HG03460 (cell line): ENCODE measurements around the gene VPS54.
"Not testable (repeated sequence)": the region's sequence is repeated elsewhere in the genome, so short reads cannot be mapped to it uniquely, and the experiment has no call there.

Experiments
- ATAC-seq: cut with Tn5 transposase; IDR thresholded peaks from one replicate; pipeline ENCODE4 v1.9.1; 2021; ENCODE audit not compliant: unreplicated experiment

The VPS54 gene

GRCh38 chr2:64023485-64024258 is 4.4 kb upstream of the VPS54 start:
- no peak for ATAC-seq

GRCh38 chr2:64021578-64021977 is 2.4 kb upstream of the VPS54 start:
- no peak for ATAC-seq

- ATAC-seq, result no peak
These were observed 824 bp upstream of the VPS54 start for GRCh38 chr2:64019975-64020528.

- peak; percentile 36 for ATAC-seq
These were observed 536 bp downstream of the VPS54 start for GRCh38 chr2:64018701-64019082.

GRCh38 chr2:64017811-64018700 is 1.2 kb downstream of the VPS54 start:
- ATAC-seq, result no peak

- ATAC-seq, result no peak
These were observed 3.3 kb downstream of the VPS54 start for GRCh38 chr2:64015898-64016297.

- ATAC-seq, result no peak
These were observed 3.8 kb downstream of the VPS54 start for GRCh38 chr2:64015391-64015790.

GRCh38 chr2:64014628-64015027 is 4.6 kb downstream of the VPS54 start:
- no peak for ATAC-seq

- no peak for ATAC-seq
These were observed 6.2 kb downstream of the VPS54 start for GRCh38 chr2:64013053-64013452.

- no peak for ATAC-seq
These were observed 7.1 kb downstream of the VPS54 start for GRCh38 chr2:64012115-64012514.

GRCh38 chr2:64008434-64009009 is 10.7 kb downstream of the VPS54 start:
- ATAC-seq, result no peak

- ATAC-seq, result no peak
These were observed 11.3 kb downstream of the VPS54 start for GRCh38 chr2:64007924-64008323.

- ATAC-seq, result no peak
These were observed 13.4 kb downstream of the VPS54 start for GRCh38 chr2:64005707-64006356.

- ATAC-seq, result no peak
These were observed 16.0 kb downstream of the VPS54 start for GRCh38 chr2:64003239-64003638.

- no peak for ATAC-seq
These were observed 17.7 kb downstream of the VPS54 start for GRCh38 chr2:64001382-64002101.

- no peak for ATAC-seq
These were observed 18.4 kb downstream of the VPS54 start for GRCh38 chr2:64000630-64001381.

GRCh38 chr2:63999049-63999448 is 20.2 kb downstream of the VPS54 start:
- no peak for ATAC-seq

GRCh38 chr2:63996582-63997198 is 22.5 kb downstream of the VPS54 start:
- ATAC-seq, result not testable (repeated sequence)
